T-helper 2 cell treated with Interferon-gamma antibody and Interleukin-4, amounts not matched to agents 5 μg/mL and 100 μg/mL, for 36 hours (primary cell): Measurements from ENCODE around the gene ABCB8.

Experiments
- DNase-seq: peaks from one replicate; pipeline ENCODE4 v3.0.0; 2021; ENCODE audit warnings: low spot score
- H3K27ac Mint-ChIP-seq: one replicate; pipeline ENCODE4 v1.8.0; 2021; ENCODE audit warnings: mild to moderate bottlenecking, mixed read lengths
- H3K27me3 Mint-ChIP-seq: one replicate; pipeline ENCODE4 v1.8.0; 2021; ENCODE audit warnings: low read depth, mixed read lengths
- H3K36me3 Mint-ChIP-seq: one replicate; pipeline ENCODE4 v1.8.0; 2021; ENCODE audit warnings: low read depth, mixed read lengths
- H3K4me1 Mint-ChIP-seq: one replicate; pipeline ENCODE4 v1.8.0; 2021; ENCODE audit warnings: low read depth, mixed read lengths
- H3K4me3 Mint-ChIP-seq: one replicate; pipeline ENCODE4 v1.8.0; 2022; ENCODE audit warnings: mild to moderate bottlenecking, moderate library complexity, mixed read lengths
- H3K9me3 Mint-ChIP-seq: one replicate; pipeline ENCODE4 v1.8.0; 2021; ENCODE audit warnings: mixed read lengths

Gene ABCB8

GRCh38 chr7:151085691-151086620 is 57.7 kb downstream of the ABCB8 start, which contains the start of gene AGAP3:
TSS of gene AGAP3 (plus strand) at chr7:151086475. CDS start at chr7:151086742, 267 bp downstream.
- Mint-ChIP-seq H3K36me3 (no peaks in the 10 kb centered on the region), H3K4me3 (peak within 1 kb of the TSS; percentile 86), H3K4me1 (peaks cover 32% of the 10 kb centered on the region), H3K9me3 (no peaks in the 10 kb centered on the region), H3K27me3 (peaks cover 7% of the 10 kb centered on the region), H3K27ac (peak within 1 kb of the TSS; percentile 84)
- peak; percentile 71 for DNase-seq

DNA sequence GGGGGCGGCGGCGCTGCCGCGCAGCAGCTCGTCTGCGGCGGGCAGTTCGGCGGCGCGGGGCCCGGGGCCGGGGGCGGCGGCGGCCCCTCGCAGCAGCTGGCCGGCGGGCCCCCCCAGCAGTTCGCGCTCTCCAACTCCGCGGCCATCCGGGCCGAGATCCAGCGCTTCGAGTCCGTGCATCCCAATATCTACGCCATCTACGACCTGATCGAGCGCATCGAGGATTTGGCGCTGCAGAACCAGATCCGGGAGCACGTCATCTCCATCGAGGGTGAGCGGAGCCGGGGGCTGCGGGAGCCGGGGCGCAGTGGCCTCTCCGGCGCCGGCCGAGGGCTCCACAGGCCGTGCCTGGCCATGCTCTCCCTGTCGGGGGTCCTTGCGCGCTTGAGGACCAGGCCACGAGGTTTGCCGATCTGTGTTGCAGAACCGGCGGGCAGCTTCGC is 58.6 kb downstream of the ABCB8 start:
- peaks cover 32% of the 10 kb centered on the region for H3K4me1 Mint-ChIP-seq
- no peaks in the 10 kb centered on the region for H3K36me3 Mint-ChIP-seq
- peak overlapping the region; percentile 83 for H3K27ac Mint-ChIP-seq
- H3K4me3 Mint-ChIP-seq: peak overlapping the region; percentile 86
- H3K27me3 Mint-ChIP-seq: peaks cover 7% of the 10 kb centered on the region
- DNase-seq: no peak
- no peaks in the 10 kb centered on the region for H3K9me3 Mint-ChIP-seq

DNA sequence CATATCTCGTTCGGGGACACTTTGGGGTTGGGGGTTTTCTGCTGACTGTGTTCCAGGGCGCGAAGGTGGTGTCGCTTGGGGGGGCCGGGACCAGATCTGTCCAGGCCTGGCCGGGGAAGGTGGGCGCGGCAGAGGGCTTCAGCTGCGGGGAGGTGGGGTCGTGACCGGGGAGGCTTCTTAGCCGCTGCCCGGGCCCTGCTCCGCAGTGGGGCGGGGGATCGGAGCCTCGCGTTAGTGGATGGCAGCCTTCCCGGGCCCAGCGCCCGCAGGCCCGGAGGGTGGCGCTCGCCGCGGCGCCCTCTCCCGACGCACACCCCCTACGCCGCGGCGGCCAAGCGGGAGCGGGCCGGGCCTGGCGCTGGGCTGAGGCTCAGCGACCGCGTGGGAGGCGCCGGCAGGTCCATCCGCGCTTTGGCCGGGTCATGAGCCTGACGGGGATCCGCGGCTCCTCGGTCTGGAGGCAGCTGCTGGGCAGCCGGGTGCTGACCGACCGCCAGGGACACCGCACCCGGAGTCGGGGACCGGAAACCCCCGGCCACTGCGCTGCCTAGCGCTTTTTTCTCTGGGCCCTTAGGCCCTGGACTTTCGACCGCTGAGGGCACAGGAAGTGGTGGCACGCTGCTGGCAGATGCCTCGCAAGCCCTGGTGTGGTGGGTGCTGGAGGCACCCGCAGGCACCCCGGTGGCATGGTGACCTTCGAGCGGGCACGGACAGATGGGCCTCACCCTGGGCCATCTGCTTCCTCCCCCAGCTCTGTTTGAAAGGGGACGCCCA is 59.2 kb downstream of the ABCB8 start:
- no peaks in the 10 kb centered on the region for H3K36me3 Mint-ChIP-seq
- H3K27ac Mint-ChIP-seq: no peak overlapping the region
- H3K27me3 Mint-ChIP-seq: peaks cover 7% of the 10 kb centered on the region
- H3K9me3 Mint-ChIP-seq: no peaks in the 10 kb centered on the region
- peak overlapping the region; percentile 86 for H3K4me3 Mint-ChIP-seq
- peaks cover 30% of the 10 kb centered on the region for H3K4me1 Mint-ChIP-seq
- DNase-seq: peak; percentile 38

DNA sequence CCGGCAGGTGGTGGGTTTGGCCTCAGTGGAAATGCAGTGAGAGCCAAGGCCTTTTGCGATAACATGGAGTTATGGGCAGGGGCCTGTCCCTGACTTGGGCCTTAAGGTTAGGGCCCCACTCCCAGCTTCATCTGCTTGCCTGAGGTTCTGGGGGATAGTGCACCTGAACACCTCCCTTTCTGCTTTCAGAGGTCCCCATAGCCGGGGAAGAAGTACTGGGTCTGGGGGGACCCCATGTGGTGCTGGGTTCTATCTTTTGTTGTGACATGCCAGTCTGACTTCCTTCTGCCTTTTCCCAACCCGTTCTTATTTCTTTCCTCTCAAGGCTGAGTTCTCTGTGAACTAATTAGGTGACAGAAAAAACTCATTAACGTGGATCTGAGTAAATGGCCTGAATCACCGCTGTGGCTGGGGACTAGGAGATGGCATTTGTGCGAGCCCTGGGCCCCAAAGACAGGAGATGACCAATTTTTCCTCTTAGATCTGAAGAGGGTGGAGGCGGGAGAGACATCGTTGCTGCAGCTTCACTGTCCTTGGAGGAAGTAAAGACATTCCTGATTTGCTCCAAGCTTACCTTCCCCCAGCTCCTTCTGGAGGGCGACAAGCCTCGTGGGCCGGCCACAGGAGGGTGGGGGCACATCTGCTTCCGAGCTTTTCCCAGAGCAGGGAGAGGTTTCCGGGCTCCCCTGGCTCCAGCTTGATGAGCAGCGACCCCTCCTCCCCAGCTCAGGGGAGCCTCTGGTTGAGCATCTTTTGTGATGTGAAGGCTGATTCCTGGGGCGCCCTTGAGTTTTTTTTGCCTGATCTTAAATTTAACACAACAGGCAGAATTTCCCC is 60.0 kb downstream of the ABCB8 start:
- H3K36me3 Mint-ChIP-seq: no peaks in the 10 kb centered on the region

GRCh38 chr7:151088856-151089699 is 60.8 kb downstream of the ABCB8 start:
- Mint-ChIP-seq H3K9me3 (no peaks in the 10 kb centered on the region), H3K4me1 (peaks cover 24% of the 10 kb centered on the region), H3K4me3 (peak overlapping the region; percentile 47), H3K27ac (no peak overlapping the region), H3K36me3 (no peaks in the 10 kb centered on the region), H3K27me3 (peaks cover 7% of the 10 kb centered on the region)
- DNase-seq: no peak

More for the DNA sequence above, 60.0 kb downstream of the ABCB8 start:
- no peaks in the 10 kb centered on the region for H3K9me3 Mint-ChIP-seq
- peaks cover 26% of the 10 kb centered on the region for H3K4me1 Mint-ChIP-seq
- no peak for DNase-seq
- peak overlapping the region; percentile 66 for H3K4me3 Mint-ChIP-seq
- H3K27ac Mint-ChIP-seq: no peak overlapping the region
- peaks cover 7% of the 10 kb centered on the region for H3K27me3 Mint-ChIP-seq

- H3K27me3 Mint-ChIP-seq: peaks cover 2% of the 10 kb centered on the region
- no peak for DNase-seq
- H3K9me3 Mint-ChIP-seq: no peaks in the 10 kb centered on the region
- no peak overlapping the region for H3K27ac Mint-ChIP-seq
- peaks cover 17% of the 10 kb centered on the region for H3K4me1 Mint-ChIP-seq
- no peak overlapping the region for H3K4me3 Mint-ChIP-seq
- no peaks in the 10 kb centered on the region for H3K36me3 Mint-ChIP-seq
Observed at GRCh38 chr7:151089893-151090730, 61.9 kb downstream of the ABCB8 start.

DNA sequence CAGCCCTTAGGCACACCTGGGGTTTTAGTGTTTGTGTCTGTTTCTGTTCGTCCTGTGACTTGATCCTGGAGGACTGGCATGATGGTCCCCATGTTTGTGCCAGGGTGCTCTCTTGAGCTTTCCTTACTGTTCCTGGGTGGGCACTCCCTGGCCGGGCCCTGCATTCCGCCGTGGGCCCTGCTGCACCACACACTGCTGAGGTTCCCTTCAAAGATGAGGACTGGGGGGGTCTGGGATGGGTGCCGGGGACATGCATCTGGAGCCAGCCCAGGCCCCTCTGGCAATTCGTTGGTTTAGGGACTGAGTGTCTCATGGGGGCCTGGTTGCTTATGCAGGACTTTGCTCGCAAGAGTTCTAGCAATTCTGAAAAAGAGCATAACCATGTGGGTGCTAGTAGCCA is 62.8 kb downstream of the ABCB8 start:
- no peak overlapping the region for H3K4me3 Mint-ChIP-seq
- peaks cover 8% of the 10 kb centered on the region for H3K4me1 Mint-ChIP-seq
- H3K27me3 Mint-ChIP-seq: no peaks in the 10 kb centered on the region
- H3K27ac Mint-ChIP-seq: no peak overlapping the region
- H3K9me3 Mint-ChIP-seq: no peaks in the 10 kb centered on the region
- no peaks in the 10 kb centered on the region for H3K36me3 Mint-ChIP-seq
- no peak for DNase-seq

- no peaks in the 10 kb centered on the region for H3K36me3 Mint-ChIP-seq
- no peak overlapping the region for H3K27ac Mint-ChIP-seq
- DNase-seq: no peak
- H3K27me3 Mint-ChIP-seq: no peaks in the 10 kb centered on the region
- no peaks in the 10 kb centered on the region for H3K9me3 Mint-ChIP-seq
- H3K4me3 Mint-ChIP-seq: no peak overlapping the region
- H3K4me1 Mint-ChIP-seq: peaks cover 8% of the 10 kb centered on the region
Observed at GRCh38 chr7:151091431-151091830, 63.2 kb downstream of the ABCB8 start.

- no peaks in the 10 kb centered on the region for H3K27me3 Mint-ChIP-seq
- no peak overlapping the region for H3K4me3 Mint-ChIP-seq
- DNase-seq: no peak
- H3K9me3 Mint-ChIP-seq: no peaks in the 10 kb centered on the region
- peaks cover 8% of the 10 kb centered on the region for H3K4me1 Mint-ChIP-seq
- no peaks in the 10 kb centered on the region for H3K36me3 Mint-ChIP-seq
- H3K27ac Mint-ChIP-seq: no peak overlapping the region
Observed at GRCh38 chr7:151091988-151092387, 63.7 kb downstream of the ABCB8 start.

DNA sequence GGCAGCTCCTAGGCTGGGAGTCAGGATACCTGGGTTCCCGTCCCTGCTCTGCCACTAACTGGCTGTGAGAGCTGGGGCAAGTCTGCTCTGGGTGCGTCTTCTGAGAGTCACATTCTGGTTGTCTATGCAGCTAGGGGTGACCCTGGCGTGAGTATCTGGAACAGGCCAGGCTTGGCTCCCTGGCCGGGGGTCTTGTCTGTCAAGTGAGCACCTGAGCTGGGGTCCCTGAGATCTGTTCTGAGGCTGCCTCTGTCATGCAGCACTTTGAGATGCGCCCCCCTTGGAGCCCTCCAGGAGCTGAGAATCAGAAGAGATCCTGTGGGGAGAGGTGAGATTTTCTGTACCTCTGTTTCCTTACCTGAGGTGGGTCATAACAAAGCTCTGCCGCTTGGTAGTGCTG is 65.5 kb downstream of the ABCB8 start:
- H3K4me1 Mint-ChIP-seq: peaks cover 4% of the 10 kb centered on the region
- no peak for DNase-seq
- no peaks in the 10 kb centered on the region for H3K9me3 Mint-ChIP-seq
- H3K4me3 Mint-ChIP-seq: no peak overlapping the region
- H3K36me3 Mint-ChIP-seq: no peaks in the 10 kb centered on the region
- no peaks in the 10 kb centered on the region for H3K27me3 Mint-ChIP-seq
- no peak overlapping the region for H3K27ac Mint-ChIP-seq

DNA sequence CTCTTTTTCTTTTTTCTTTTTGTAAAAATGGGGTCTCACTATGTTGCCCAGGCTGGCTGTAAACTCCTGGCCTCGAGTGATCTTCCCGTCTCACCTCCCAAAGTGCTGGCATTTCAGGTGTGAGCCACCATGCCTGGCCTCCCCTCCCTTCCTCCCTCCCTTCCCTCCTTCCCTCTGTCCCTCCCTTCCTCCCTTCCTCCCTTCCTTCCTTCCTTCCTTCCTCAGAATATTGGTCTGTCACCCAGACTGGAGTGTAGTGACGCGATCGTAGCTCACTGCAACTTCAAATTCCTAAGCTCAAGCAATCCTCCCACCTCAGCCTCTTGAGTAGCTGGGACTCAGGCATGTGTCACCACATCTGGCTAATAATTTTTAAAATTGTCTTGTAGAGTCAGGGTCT is 66.4 kb downstream of the ABCB8 start:
- no peaks in the 10 kb centered on the region for H3K4me1 Mint-ChIP-seq
- no peaks in the 10 kb centered on the region for H3K27me3 Mint-ChIP-seq
- no peak overlapping the region for H3K27ac Mint-ChIP-seq

DNA sequence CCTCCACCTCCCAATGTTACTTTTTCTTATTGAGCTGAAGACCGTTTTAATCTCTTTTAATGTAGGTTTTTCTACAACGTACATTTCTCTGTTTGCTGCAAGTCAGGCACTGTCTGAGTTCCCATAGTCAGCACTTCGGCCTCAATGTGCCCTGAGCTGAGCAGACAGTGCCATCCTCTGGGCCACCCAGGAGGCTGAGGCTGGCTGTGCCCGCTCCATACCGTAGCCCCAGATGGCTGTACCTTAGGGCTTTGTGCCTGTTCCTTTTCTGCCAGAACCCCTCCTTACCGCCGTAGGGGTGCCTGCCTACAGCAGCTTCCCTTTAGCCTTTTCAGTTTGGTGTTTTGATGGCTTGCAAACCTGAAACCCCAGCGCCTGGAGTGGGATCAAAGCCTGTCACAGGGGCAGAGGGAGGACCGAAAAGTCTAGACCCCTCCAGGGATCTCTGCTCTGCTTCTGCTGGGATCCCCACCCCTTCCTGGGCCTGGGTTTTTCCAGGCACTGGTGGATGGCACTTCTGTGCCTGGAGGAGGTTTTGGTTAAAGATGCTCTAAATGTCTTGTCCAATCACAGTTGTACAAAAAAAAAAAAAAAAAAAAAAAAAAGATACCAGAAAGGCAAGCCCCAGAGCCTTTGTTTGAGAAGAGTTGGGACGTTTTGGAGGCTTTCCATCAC is 67.0 kb downstream of the ABCB8 start:
- H3K36me3 Mint-ChIP-seq: no peaks in the 10 kb centered on the region
- H3K4me1 Mint-ChIP-seq: no peaks in the 10 kb centered on the region
- no peaks in the 10 kb centered on the region for H3K9me3 Mint-ChIP-seq
- no peak for DNase-seq
- no peak overlapping the region for H3K4me3 Mint-ChIP-seq
- H3K27ac Mint-ChIP-seq: no peak overlapping the region
- H3K27me3 Mint-ChIP-seq: no peaks in the 10 kb centered on the region

More for the DNA sequence above, 66.4 kb downstream of the ABCB8 start:
- Mint-ChIP-seq H3K36me3 (no peaks in the 10 kb centered on the region), H3K9me3 (no peaks in the 10 kb centered on the region), H3K4me3 (no peak overlapping the region)
- no peak for DNase-seq
